22Rv1 (cell line): Measurements from ENCODE around the gene IL1RAPL2.

Experiments used
- CTCF ChIP-seq: fragments of 450-650 bp; IDR thresholded peaks from 2 replicates; pipeline ENCODE4 v1.5.1; 2017; ENCODE audit warnings: mild to moderate bottlenecking
- ZFX ChIP-seq: fragments of 450-650 bp; IDR thresholded peaks from 2 replicates; pipeline ENCODE4 v1.6.1; 2017; ENCODE audit warnings: antibody characterized with exemption, borderline replicate concordance

- TF ChIP-seq ZFX = no peak
- TF ChIP-seq CTCF = no peak
Observed at GRCh38 chrX:105219454-105220401, 653.7 kb downstream of the IL1RAPL2 start.
